ENCODE results near the gene HECW1.

HECW1 gene

GRCh38 chr7:43143918-43144589 lies 31.6 kb downstream of the HECW1 start:
- no peak overlapping the region for H3K27ac ChIP-seq (ENCODE audit: low read length)
- peaks cover 0 to 3% of the 10 kb centered on the region in 2 donors for H3K27me3 ChIP-seq (ENCODE audit: control insufficient read depth in 1 of 2, insufficient read depth in 2 of 2, low read length in 2 of 2)
- no peaks in the 10 kb centered on the region for H3K36me3 ChIP-seq (ENCODE audit: control insufficient read depth in 2 of 2, insufficient read depth in 2 of 2, low read length in 2 of 2)
- H3K9me3 ChIP-seq (ENCODE audit: control insufficient read depth in 2 of 2, low read length in 2 of 2): no peaks in the 10 kb centered on the region
- no peaks in the 10 kb centered on the region for H3K4me1 ChIP-seq (ENCODE audit: control insufficient read depth, insufficient read depth, low read length)
- no peak overlapping the region for H3K9ac ChIP-seq (ENCODE audit: low read length in 2 of 2)
- H3K4me3 ChIP-seq (ENCODE audit: low read length in 2 of 2): no peak overlapping the region

GRCh38 chr7:43148161-43148731 lies 35.8 kb downstream of the HECW1 start:
- Histone ChIP-seq H3K27ac (ENCODE audit: low read length) (no peak overlapping the region), H3K4me3 (ENCODE audit: low read length in 2 of 2) (no peak overlapping the region), H3K9me3 (ENCODE audit: control insufficient read depth in 2 of 2, low read length in 2 of 2) (no peaks in the 10 kb centered on the region), H3K9ac (ENCODE audit: low read length in 2 of 2) (no peak overlapping the region), H3K36me3 (ENCODE audit: control insufficient read depth in 2 of 2, insufficient read depth in 2 of 2, low read length in 2 of 2) (no peaks in the 10 kb centered on the region), H3K27me3 (ENCODE audit: control insufficient read depth in 1 of 2, insufficient read depth in 2 of 2, low read length in 2 of 2) (peaks cover 0 to 3% of the 10 kb centered on the region in 2 donors), H3K4me1 (ENCODE audit: control insufficient read depth, insufficient read depth, low read length) (no peaks in the 10 kb centered on the region)

GRCh38 chr7:43151076-43151475 lies 38.6 kb downstream of the HECW1 start:
- Histone ChIP-seq H3K4me3 (ENCODE audit: low read length in 2 of 2) (no peak overlapping the region), H3K27me3 (ENCODE audit: control insufficient read depth in 1 of 2, insufficient read depth in 2 of 2, low read length in 2 of 2) (peaks cover 0 to 6% of the 10 kb centered on the region in 2 donors), H3K9ac (ENCODE audit: low read length in 2 of 2) (no peak overlapping the region), H3K9me3 (ENCODE audit: control insufficient read depth in 2 of 2, low read length in 2 of 2) (no peaks in the 10 kb centered on the region), H3K27ac (ENCODE audit: low read length) (no peak overlapping the region), H3K4me1 (ENCODE audit: control insufficient read depth, insufficient read depth, low read length) (no peaks in the 10 kb centered on the region), H3K36me3 (ENCODE audit: control insufficient read depth in 2 of 2, insufficient read depth in 2 of 2, low read length in 2 of 2) (no peaks in the 10 kb centered on the region)

- Histone ChIP-seq H3K4me1 (ENCODE audit: control insufficient read depth, insufficient read depth, low read length) (no peaks in the 10 kb centered on the region), H3K9me3 (ENCODE audit: control insufficient read depth in 2 of 2, low read length in 2 of 2) (no peaks in the 10 kb centered on the region), H3K36me3 (ENCODE audit: control insufficient read depth in 2 of 2, insufficient read depth in 2 of 2, low read length in 2 of 2) (no peaks in the 10 kb centered on the region)
Observed at GRCh38 chr7:43152696-43153095, 40.2 kb downstream of the HECW1 start.

GRCh38 chr7:43155636-43156035 lies 43.2 kb downstream of the HECW1 start:
- H3K9me3 ChIP-seq (ENCODE audit: control insufficient read depth in 2 of 2, low read length in 2 of 2): no peaks in the 10 kb centered on the region
- H3K9ac ChIP-seq (ENCODE audit: low read length in 2 of 2): no peak overlapping the region
- H3K36me3 ChIP-seq (ENCODE audit: control insufficient read depth in 2 of 2, insufficient read depth in 2 of 2, low read length in 2 of 2): no peaks in the 10 kb centered on the region
- H3K4me1 ChIP-seq (ENCODE audit: control insufficient read depth, insufficient read depth, low read length): no peaks in the 10 kb centered on the region
- H3K27me3 ChIP-seq (ENCODE audit: control insufficient read depth in 1 of 2, insufficient read depth in 2 of 2, low read length in 2 of 2): peaks cover 0 to 2% of the 10 kb centered on the region in 2 donors
- H3K27ac ChIP-seq (ENCODE audit: low read length): no peak overlapping the region
- H3K4me3 ChIP-seq (ENCODE audit: low read length in 2 of 2): no peak overlapping the region

More at GRCh38 chr7:43152696-43153095, 40.2 kb downstream of the HECW1 start:
- H3K9ac ChIP-seq (ENCODE audit: low read length in 2 of 2): no peak overlapping the region
- peaks cover 0 to 2% of the 10 kb centered on the region in 2 donors for H3K27me3 ChIP-seq (ENCODE audit: control insufficient read depth in 1 of 2, insufficient read depth in 2 of 2, low read length in 2 of 2)
- H3K4me3 ChIP-seq (ENCODE audit: low read length in 2 of 2): no peak overlapping the region
- no peak overlapping the region for H3K27ac ChIP-seq (ENCODE audit: low read length)

GRCh38 chr7:43163885-43164284 lies 51.4 kb downstream of the HECW1 start:
- no peak overlapping the region for H3K9ac ChIP-seq (ENCODE audit: low read length in 2 of 2)
- no peak overlapping the region for H3K27ac ChIP-seq (ENCODE audit: low read length)
- H3K4me1 ChIP-seq (ENCODE audit: control insufficient read depth, insufficient read depth, low read length): peaks cover 4% of the 10 kb centered on the region
- H3K9me3 ChIP-seq (ENCODE audit: control insufficient read depth in 2 of 2, low read length in 2 of 2): no peaks in the 10 kb centered on the region
- no peak overlapping the region for H3K4me3 ChIP-seq (ENCODE audit: low read length in 2 of 2)
- H3K36me3 ChIP-seq (ENCODE audit: control insufficient read depth in 2 of 2, insufficient read depth in 2 of 2, low read length in 2 of 2): no peaks in the 10 kb centered on the region
- H3K27me3 ChIP-seq (ENCODE audit: control insufficient read depth in 1 of 2, insufficient read depth in 2 of 2, low read length in 2 of 2): no peaks in the 10 kb centered on the region

- H3K27me3 ChIP-seq (ENCODE audit: control insufficient read depth in 1 of 2, insufficient read depth in 2 of 2, low read length in 2 of 2): no peaks in the 10 kb centered on the region
- no peaks in the 10 kb centered on the region for H3K9me3 ChIP-seq (ENCODE audit: control insufficient read depth in 2 of 2, low read length in 2 of 2)
- no peak overlapping the region for H3K9ac ChIP-seq (ENCODE audit: low read length in 2 of 2)
- H3K4me3 ChIP-seq (ENCODE audit: low read length in 2 of 2): no peak overlapping the region
- H3K27ac ChIP-seq (ENCODE audit: low read length): no peak overlapping the region
- H3K36me3 ChIP-seq (ENCODE audit: control insufficient read depth in 2 of 2, insufficient read depth in 2 of 2, low read length in 2 of 2): no peaks in the 10 kb centered on the region
- H3K4me1 ChIP-seq (ENCODE audit: control insufficient read depth, insufficient read depth, low read length): peaks cover 4% of the 10 kb centered on the region
Observed at GRCh38 chr7:43164757-43165156, 52.3 kb downstream of the HECW1 start.

GRCh38 chr7:43166686-43167085 lies 54.2 kb downstream of the HECW1 start:
- H3K9ac ChIP-seq (ENCODE audit: low read length in 2 of 2): no peak overlapping the region
- peaks cover 4% of the 10 kb centered on the region for H3K4me1 ChIP-seq (ENCODE audit: control insufficient read depth, insufficient read depth, low read length)
- no peaks in the 10 kb centered on the region for H3K9me3 ChIP-seq (ENCODE audit: control insufficient read depth in 2 of 2, low read length in 2 of 2)
- no peaks in the 10 kb centered on the region for H3K27me3 ChIP-seq (ENCODE audit: control insufficient read depth in 1 of 2, insufficient read depth in 2 of 2, low read length in 2 of 2)
- no peaks in the 10 kb centered on the region for H3K36me3 ChIP-seq (ENCODE audit: control insufficient read depth in 2 of 2, insufficient read depth in 2 of 2, low read length in 2 of 2)
- no peak overlapping the region for H3K4me3 ChIP-seq (ENCODE audit: low read length in 2 of 2)
- H3K27ac ChIP-seq (ENCODE audit: low read length): no peak overlapping the region

GRCh38 chr7:43169076-43169475 lies 56.6 kb downstream of the HECW1 start:
- Histone ChIP-seq H3K9ac (ENCODE audit: low read length in 2 of 2) (no peak overlapping the region), H3K36me3 (ENCODE audit: control insufficient read depth in 2 of 2, insufficient read depth in 2 of 2, low read length in 2 of 2) (no peaks in the 10 kb centered on the region), H3K9me3 (ENCODE audit: control insufficient read depth in 2 of 2, low read length in 2 of 2) (no peaks in the 10 kb centered on the region), H3K27me3 (ENCODE audit: control insufficient read depth in 1 of 2, insufficient read depth in 2 of 2, low read length in 2 of 2) (peaks cover 0 to 5% of the 10 kb centered on the region in 2 donors), H3K27ac (ENCODE audit: low read length) (no peak overlapping the region), H3K4me1 (ENCODE audit: control insufficient read depth, insufficient read depth, low read length) (peaks cover 4% of the 10 kb centered on the region), H3K4me3 (ENCODE audit: low read length in 2 of 2) (no peak overlapping the region)

- Histone ChIP-seq H3K4me3 (ENCODE audit: low read length in 2 of 2) (no peak overlapping the region), H3K27me3 (ENCODE audit: control insufficient read depth in 1 of 2, insufficient read depth in 2 of 2, low read length in 2 of 2) (peaks cover 0 to 6% of the 10 kb centered on the region in 2 donors), H3K36me3 (ENCODE audit: control insufficient read depth in 2 of 2, insufficient read depth in 2 of 2, low read length in 2 of 2) (no peaks in the 10 kb centered on the region), H3K9me3 (ENCODE audit: control insufficient read depth in 2 of 2, low read length in 2 of 2) (no peaks in the 10 kb centered on the region), H3K4me1 (ENCODE audit: control insufficient read depth, insufficient read depth, low read length) (no peaks in the 10 kb centered on the region), H3K9ac (ENCODE audit: low read length in 2 of 2) (no peak overlapping the region), H3K27ac (ENCODE audit: low read length) (no peak overlapping the region)
Observed at GRCh38 chr7:43170571-43170970, 58.1 kb downstream of the HECW1 start.

GRCh38 chr7:43175570-43176200 lies 63.2 kb downstream of the HECW1 start:
- no peak overlapping the region for H3K9ac ChIP-seq (ENCODE audit: low read length in 2 of 2)
- no peaks in the 10 kb centered on the region for H3K4me1 ChIP-seq (ENCODE audit: control insufficient read depth, insufficient read depth, low read length)
- H3K9me3 ChIP-seq (ENCODE audit: control insufficient read depth in 2 of 2, low read length in 2 of 2): no peaks in the 10 kb centered on the region
- no peak overlapping the region for H3K4me3 ChIP-seq (ENCODE audit: low read length in 2 of 2)
- no peak overlapping the region for H3K27ac ChIP-seq (ENCODE audit: low read length)
- H3K27me3 ChIP-seq (ENCODE audit: control insufficient read depth in 1 of 2, insufficient read depth in 2 of 2, low read length in 2 of 2): peaks cover 0 to 6% of the 10 kb centered on the region in 2 donors
- H3K36me3 ChIP-seq (ENCODE audit: control insufficient read depth in 2 of 2, insufficient read depth in 2 of 2, low read length in 2 of 2): no peaks in the 10 kb centered on the region
